Stimulated activated CD4-positive, alpha-beta T cell treated with anti-CD3 and anti-CD28 coated beads, Interleukin-2, amount 100 ng/mL, for 48 hours (primary cell): ENCODE measurements around the gene GAPT.

ENCODE experiments used
- DNase-seq, 2 donors: peaks; one replicate each; pipeline ENCODE4 v3.0.0-alpha.2; 2020

GAPT gene

GRCh38 chr5:58462154-58462553 is 29.1 kb upstream of the GAPT start:
- DNase-seq, result no peak

GRCh38 chr5:58462623-58463230 is 28.5 kb upstream of the GAPT start:
- peak in 1 of 2 donors; percentile 30 for DNase-seq

GRCh38 chr5:58466939-58467338 is 24.3 kb upstream of the GAPT start:
- DNase-seq, result no peak

GRCh38 chr5:58469896-58470295 is 21.3 kb upstream of the GAPT start:
- DNase-seq, result no peak

- no peak for DNase-seq
Measured at GRCh38 chr5:58475404-58475803, 15.8 kb upstream of the GAPT start.

GRCh38 chr5:58477760-58478376 is 13.4 kb upstream of the GAPT start:
- no peak for DNase-seq

GRCh38 chr5:58481066-58481676 is 10.1 kb upstream of the GAPT start:
- DNase-seq, result no peak

- no peak for DNase-seq
Measured at GRCh38 chr5:58481828-58482227, 9.4 kb upstream of the GAPT start.

GRCh38 chr5:58482536-58482935 is 8.7 kb upstream of the GAPT start:
- no peak for DNase-seq

GRCh38 chr5:58484505-58484904 is 6.7 kb upstream of the GAPT start:
- DNase-seq, result no peak

- no peak for DNase-seq
Measured at GRCh38 chr5:58486290-58486689, 4.9 kb upstream of the GAPT start.

GRCh38 chr5:58490402-58491050 is 709 bp upstream of the GAPT start:
- no peak for DNase-seq

GRCh38 chr5:58493141-58493540 is 1.9 kb downstream of the GAPT start:
- DNase-seq, result no peak

- DNase-seq, result no peak
Measured at GRCh38 chr5:58496488-58496887, 5.3 kb downstream of the GAPT start.

GRCh38 chr5:58497386-58497785 is 6.2 kb downstream of the GAPT start:
- no peak for DNase-seq

- DNase-seq, result no peak
Measured at GRCh38 chr5:58497921-58498320, 6.7 kb downstream of the GAPT start.

- DNase-seq, result no peak
Measured at GRCh38 chr5:58498340-58498942, 7.2 kb downstream of the GAPT start.

- no peak for DNase-seq
Measured at GRCh38 chr5:58499231-58499630, 8.0 kb downstream of the GAPT start.

GRCh38 chr5:58499941-58500340 is 8.7 kb downstream of the GAPT start:
- DNase-seq, result no peak

- no peak for DNase-seq
Measured at GRCh38 chr5:58501778-58502417, 10.7 kb downstream of the GAPT start.

GRCh38 chr5:58503390-58504046 is 12.3 kb downstream of the GAPT start:
- DNase-seq, result no peak

GRCh38 chr5:58504766-58505165 is 13.5 kb downstream of the GAPT start:
- no peak for DNase-seq

- no peak for DNase-seq
Measured at GRCh38 chr5:58505502-58505901, 14.3 kb downstream of the GAPT start.
